Neuronal stem cell (in vitro differentiated cells): ENCODE results near the gene RIPPLY2.
"Not testable (repeated sequence)": the region's sequence is repeated elsewhere in the genome, so short reads cannot be mapped to it uniquely, and the experiment has no call there.

Experiments used
- DNase-seq: peaks from one replicate; pipeline ENCODE4 v3.0.0-alpha.2; 2013; ENCODE audit warnings: low spot score
- H2AFZ ChIP-seq: one replicate; pipeline ENCODE4 v1.6.1; 2013; ENCODE audit warnings: mild to moderate bottlenecking, low read length, inconsistent platforms
- H2AK5ac ChIP-seq: 2 replicates; pipeline ENCODE4 v1.6.1; 2013; ENCODE audit warnings: low read depth, mild to moderate bottlenecking, inconsistent platforms, low read length, moderate library complexity, mixed read lengths
- H2BK120ac ChIP-seq: 2 replicates; pipeline ENCODE4 v1.6.1; 2013; ENCODE audit warnings: low read depth, mild to moderate bottlenecking, inconsistent platforms, low read length, moderate library complexity, mixed read lengths
- H2BK12ac ChIP-seq: one replicate; pipeline ENCODE4 v1.6.1; 2013; ENCODE audit warnings: low read length, inconsistent platforms
- H2BK15ac ChIP-seq: 2 replicates; pipeline ENCODE4 v1.6.1; 2013; ENCODE audit warnings: mild to moderate bottlenecking, low read length, inconsistent platforms, mixed read lengths
- H2BK5ac ChIP-seq: one replicate; pipeline ENCODE4 v1.6.1; 2013; ENCODE audit warnings: inconsistent platforms, mild to moderate bottlenecking, low read length, moderate library complexity
- H3K14ac ChIP-seq: one replicate; pipeline ENCODE4 v1.6.1; 2013; ENCODE audit warnings: low read length, inconsistent platforms
- H3K18ac ChIP-seq: 2 replicates; pipeline ENCODE4 v1.6.1; 2013; ENCODE audit warnings: low read length, inconsistent platforms
- H3K23ac ChIP-seq: 2 replicates; pipeline ENCODE4 v1.6.1; 2013; ENCODE audit warnings: low read depth, mild to moderate bottlenecking, mixed read lengths, low read length, inconsistent platforms; ENCODE audit not compliant: poor library complexity
- H3K27ac ChIP-seq: replicated peaks from 3 replicates; pipeline ENCODE4 v1.5.1; 2013; ENCODE audit warnings: low read length, inconsistent platforms
- H3K27me3 ChIP-seq, 3 experiments: 2 replicates each; pipeline ENCODE4 v1.6.1; 2013; ENCODE audit warnings: low read length in 3 of 3, mild to moderate bottlenecking in 2 of 3, inconsistent platforms in 1 of 3, low read depth in 1 of 3, mixed read lengths in 1 of 3, moderate library complexity in 1 of 3; ENCODE audit not compliant: control insufficient read depth in 3 of 3, insufficient read depth in 3 of 3
- H3K36me3 ChIP-seq, 2 donors: replicated peaks in 1 of 2; 2 replicates each; pipeline ENCODE4 v1.6.1; 2013; ENCODE audit warnings: low read length in 2 of 2; ENCODE audit not compliant: control insufficient read depth in 2 of 2, insufficient read depth in 2 of 2
- H3K4ac ChIP-seq: 2 replicates; pipeline ENCODE4 v1.6.1; 2013; ENCODE audit warnings: inconsistent platforms, mild to moderate bottlenecking, low read length, moderate library complexity
- H3K4me1 ChIP-seq, 2 donors: 1 replicate in 1 of 2; 2 replicates in 1 of 2; pipeline ENCODE4 v1.6.1; 2013; ENCODE audit warnings: low read length in 2 of 2, low read depth in 1 of 2; ENCODE audit not compliant: control insufficient read depth in 2 of 2, insufficient read depth in 1 of 2
- H3K4me2 ChIP-seq: one replicate; pipeline ENCODE4 v1.6.1; 2013; ENCODE audit warnings: mild to moderate bottlenecking, low read length, inconsistent platforms; ENCODE audit not compliant: insufficient read depth, poor library complexity, severe bottlenecking
- H3K4me3 ChIP-seq, 2 donors: 2 replicates each; pipeline ENCODE4 v1.5.1; 2013; ENCODE audit warnings: low read length in 2 of 2, mild to moderate bottlenecking in 2 of 2, inconsistent platforms in 1 of 2, moderate library complexity in 1 of 2
- H3K79me1 ChIP-seq: one replicate; pipeline ENCODE4 v1.6.1; 2013; ENCODE audit warnings: low read depth, mild to moderate bottlenecking, inconsistent platforms, low read length, moderate library complexity
- H3K9ac ChIP-seq: one replicate; pipeline ENCODE4 v1.6.1; 2013; ENCODE audit warnings: mild to moderate bottlenecking, low read depth, low read length, inconsistent platforms; ENCODE audit not compliant: poor library complexity
- H3K9me3 ChIP-seq, 2 donors: replicated peaks in 1 of 2; 2 replicates each; pipeline versions ENCODE3 to v1.6.1; 2013; ENCODE audit warnings: low read length in 2 of 2, mild to moderate bottlenecking in 2 of 2, inconsistent platforms in 1 of 2, low read depth in 1 of 2, mixed read lengths in 1 of 2, moderate library complexity in 1 of 2; ENCODE audit not compliant: control insufficient read depth in 2 of 2, insufficient read depth in 1 of 2
- H4K8ac ChIP-seq: one replicate; pipeline ENCODE4 v1.6.1; 2013; ENCODE audit warnings: low read depth, mild to moderate bottlenecking, inconsistent platforms, low read length, moderate library complexity
- H4K91ac ChIP-seq: one replicate; pipeline ENCODE4 v1.6.1; 2013; ENCODE audit warnings: low read length, low read depth, mild to moderate bottlenecking, inconsistent platforms; ENCODE audit not compliant: poor library complexity
- WGBS, 2 donors: extraction: QIAGEN DNeasy Blood & Tissue Kit; methylation state at CpG; one replicate each; pipeline ENCODE4 v1.1.7; 2013; ENCODE audit warnings: missing lambda C conversion rate in 2 of 2, mixed read lengths in 1 of 2; ENCODE audit not compliant: insufficient read length in 2 of 2, insufficient replicate concordance in 1 of 2; ENCODE audit errors: extremely low coverage in 2 of 2; 5-methylcytosine and 5-hydroxymethylcytosine counted together

RIPPLY2 gene

DNA sequence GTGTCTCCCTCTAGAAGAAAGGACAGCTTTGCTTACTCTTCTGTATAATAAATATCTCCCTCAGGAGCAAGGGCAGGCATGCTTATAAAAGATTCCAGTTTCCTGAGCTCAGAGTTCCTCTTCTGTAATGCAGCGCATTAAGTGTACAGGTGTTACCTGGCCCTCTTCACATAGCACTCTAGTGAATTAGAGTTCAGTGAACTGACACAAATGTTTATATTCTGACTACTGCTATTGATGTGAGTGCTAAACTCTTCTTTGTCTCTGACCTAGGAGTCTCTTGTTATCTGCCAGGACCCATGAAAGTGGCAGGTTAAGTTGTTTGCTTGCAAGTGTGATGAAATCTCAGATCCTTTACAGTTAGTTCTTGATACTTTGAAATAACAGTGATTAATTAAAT, 39.9 kb downstream of the RIPPLY2 start:
- Histone ChIP-seq H3K4me2 (no peak overlapping the region), H3K4me3 (no peak overlapping the region), H3K4ac (no peak overlapping the region), H2BK15ac (no peak overlapping the region), H2BK120ac (no peak overlapping the region), H3K9ac (no peak overlapping the region), H3K23ac (no peak overlapping the region), H2AK5ac (no peak overlapping the region), H2AFZ (no peak overlapping the region), H4K91ac (no peak overlapping the region), H3K18ac (no peak overlapping the region), H3K9me3 (peaks cover 0 to 3% of the 10 kb centered on the region in 2 donors), H2BK5ac (no peak overlapping the region), H3K4me1 (no peaks in the 10 kb centered on the region), H3K36me3 (no peaks in the 10 kb centered on the region), H2BK12ac (no peak overlapping the region), H3K27me3 (no peaks in the 10 kb centered on the region), H3K27ac (no peak overlapping the region), H3K79me1 (no peaks in the 10 kb centered on the region), H3K14ac (no peak overlapping the region), H4K8ac (no peak overlapping the region)
- no CpG with 5 or more reads among the region's 1 CpG for WGBS, 2 donors
- DNase-seq = no peak

- H3K4ac ChIP-seq, H2BK5ac ChIP-seq, H3K23ac ChIP-seq, H3K4me2 ChIP-seq, H2BK12ac ChIP-seq, H2BK15ac ChIP-seq, H2AK5ac ChIP-seq, H3K18ac ChIP-seq, H3K9me3 ChIP-seq, DNase-seq, H3K9ac ChIP-seq, H3K79me1 ChIP-seq, H4K91ac ChIP-seq, H3K36me3 ChIP-seq, H3K4me3 ChIP-seq, H3K14ac ChIP-seq, H2BK120ac ChIP-seq, H2AFZ ChIP-seq, H3K4me1 ChIP-seq, H3K27me3 ChIP-seq, H4K8ac ChIP-seq, H3K27ac ChIP-seq: not testable (repeated sequence)
- no CpG with 5 or more reads among the region's 2 CpGs for WGBS, 2 donors
Measured at GRCh38 chr6:83897094-83897493, 43.9 kb downstream of the RIPPLY2 start.

- Histone ChIP-seq H3K18ac (no peak overlapping the region), H3K4me3 (no peak overlapping the region), H3K4me2 (no peak overlapping the region), H3K4ac (no peak overlapping the region), H2AFZ (no peak overlapping the region), H2BK5ac (no peak overlapping the region), H3K27me3 (no peaks in the 10 kb centered on the region), H3K9me3 (no peaks in the 10 kb centered on the region), H3K4me1 (no peaks in the 10 kb centered on the region), H2BK120ac (no peak overlapping the region), H2BK12ac (no peak overlapping the region), H3K23ac (no peak overlapping the region), H4K91ac (no peak overlapping the region), H2BK15ac (no peak overlapping the region), H3K79me1 (peaks cover 3% of the 10 kb centered on the region), H3K9ac (no peak overlapping the region), H2AK5ac (no peak overlapping the region), H3K27ac (no peak overlapping the region), H4K8ac (no peak overlapping the region), H3K36me3 (no peaks in the 10 kb centered on the region), H3K14ac (no peak overlapping the region)
- WGBS, 2 donors = no CpG with 5 or more reads among the region's 1 CpG
- DNase-seq = no peak
Measured at GRCh38 chr6:83901624-83902023, 48.5 kb downstream of the RIPPLY2 start.

- no peak overlapping the region for H4K8ac ChIP-seq
- H3K23ac ChIP-seq = no peak overlapping the region
- no peak overlapping the region for H3K4me2 ChIP-seq
- no peak overlapping the region for H3K18ac ChIP-seq
- no peak overlapping the region for H3K4ac ChIP-seq
- no peak overlapping the region for H4K91ac ChIP-seq
- H2BK15ac ChIP-seq = no peak overlapping the region
- no peaks in the 10 kb centered on the region for H3K4me1 ChIP-seq
- H3K79me1 ChIP-seq = peaks cover 3% of the 10 kb centered on the region
- no peak overlapping the region for H2AFZ ChIP-seq
- H3K4me3 ChIP-seq = no peak overlapping the region
- H2BK120ac ChIP-seq = no peak overlapping the region
- H3K9ac ChIP-seq = no peak overlapping the region
- H3K27me3 ChIP-seq = no peaks in the 10 kb centered on the region
- no peak for DNase-seq
- no peak overlapping the region for H3K14ac ChIP-seq
- no peak overlapping the region for H2BK5ac ChIP-seq
- no peaks in the 10 kb centered on the region for H3K9me3 ChIP-seq
- no CpG with 5 or more reads among the region's 4 CpGs for WGBS, 2 donors
- no peaks in the 10 kb centered on the region for H3K36me3 ChIP-seq
- H2BK12ac ChIP-seq = no peak overlapping the region
- H3K27ac ChIP-seq = no peak overlapping the region
- H2AK5ac ChIP-seq = no peak overlapping the region
Measured at GRCh38 chr6:83904395-83904794, 51.2 kb downstream of the RIPPLY2 start.
